Activated B cell treated with CpG ODN at 0.5 μM for 24 hours (primary cell): ENCODE results near the gene PPP1R3A. TPM values are rescaled to one million over a fixed set of nuclear protein-coding genes. Genes with fewer than 3 reads are reported as not detected.

Experiments
- ATAC-seq: fragments of 200-7000 bp; cut with Tn5 transposase; one replicate; pipeline ENCODE4 v1.10.0; 2021; ENCODE audit warnings: low read depth, mild to moderate bottlenecking, moderate library complexity
- CTCF ChIA-PET: fragments of 350-600 bp; sonication (Branson Sonifier 250); formaldehyde crosslinking; loops from one replicate; lab custom pipeline; 2021; ENCODE audit warnings: antibody characterized with exemption; lab: Charles Lee
- POLR2A ChIA-PET: fragments of 350-600 bp; sonication (Branson Sonifier 250); formaldehyde crosslinking; loops from one replicate; lab custom pipeline; 2021; ENCODE audit warnings: antibody characterized with exemption; lab: Charles Lee
- DNase-seq: peaks from one replicate; pipeline ENCODE4 v3.0.0; 2022
- H3K27ac Mint-ChIP-seq: one replicate; pipeline ENCODE4 v1.8.0; 2020; ENCODE audit warnings: mixed read lengths
- H3K27me3 Mint-ChIP-seq: one replicate; pipeline ENCODE4 v1.8.0; 2021; ENCODE audit warnings: mixed read lengths
- H3K36me3 Mint-ChIP-seq: one replicate; pipeline ENCODE4 v1.8.0; 2021; ENCODE audit warnings: low read depth, mixed read lengths
- H3K4me1 Mint-ChIP-seq: one replicate; pipeline ENCODE4 v1.8.0; 2021; ENCODE audit warnings: mixed read lengths
- H3K4me3 Mint-ChIP-seq: one replicate; pipeline ENCODE4 v1.8.0; 2020; ENCODE audit warnings: mild to moderate bottlenecking, mixed read lengths
- H3K9me3 Mint-ChIP-seq: one replicate; pipeline ENCODE4 v1.8.0; 2020; ENCODE audit warnings: mixed read lengths
- CTCF ChIP-seq: fragments of 200-600 bp; IDR thresholded peaks from one replicate; pipeline ENCODE4 v1.8.0; 2022; ENCODE audit warnings: antibody characterized with exemption, mild to moderate bottlenecking
- intact Hi-C: fragments of 100-400 bp; cut with micrococcal nuclease; formaldehyde crosslinking; loops from one replicate; pipeline ENCODE4 v1.15.1; 2024
- total RNA-seq: library from RNA; stranded (reverse); gene quantifications from 2 replicates; pipeline ENCODE4 v1.2.3, GENCODE V29; 2022

PPP1R3A gene
- total RNA-seq, 1 donor from 2014 or later: not detected

GRCh38 chr7:113875224-113875623, 43.6 kb downstream of the PPP1R3A start:
- no peaks in the 10 kb centered on the region for H3K4me1 Mint-ChIP-seq
- POLR2A ChIA-PET: no interaction called here
- H3K36me3 Mint-ChIP-seq: no peaks in the 10 kb centered on the region
- H3K4me3 Mint-ChIP-seq: no peak overlapping the region
- no peak for TF ChIP-seq CTCF
- CTCF ChIA-PET: no interaction called here
- no peak for DNase-seq
- intact Hi-C loops: no loop called here
- no peaks in the 10 kb centered on the region for H3K9me3 Mint-ChIP-seq
- no peak overlapping the region for H3K27ac Mint-ChIP-seq
- no peak for ATAC-seq
- H3K27me3 Mint-ChIP-seq: no peaks in the 10 kb centered on the region

- ChIA-PET POLR2A (no interaction called here), CTCF (no interaction called here)
- no peak for TF ChIP-seq CTCF
- no peak for DNase-seq
- Mint-ChIP-seq H3K4me3 (no peak overlapping the region), H3K36me3 (no peaks in the 10 kb centered on the region), H3K9me3 (no peaks in the 10 kb centered on the region), H3K4me1 (no peaks in the 10 kb centered on the region), H3K27me3 (no peaks in the 10 kb centered on the region), H3K27ac (no peak overlapping the region)
- no peak for ATAC-seq
- intact Hi-C loops: no loop called here
These were observed 45.2 kb downstream of the PPP1R3A start for GRCh38 chr7:113873554-113874151.

- ATAC-seq (no peak), DNase-seq (no peak)
- H3K4me3 Mint-ChIP-seq: no peak overlapping the region
- CTCF ChIA-PET: no interaction called here
- TF ChIP-seq CTCF: no peak
- no peaks in the 10 kb centered on the region for H3K27me3 Mint-ChIP-seq
- no peak overlapping the region for H3K27ac Mint-ChIP-seq
- H3K4me1 Mint-ChIP-seq: no peaks in the 10 kb centered on the region
- H3K9me3 Mint-ChIP-seq: no peaks in the 10 kb centered on the region
- no peaks in the 10 kb centered on the region for H3K36me3 Mint-ChIP-seq
- intact Hi-C loops: no loop called here
- POLR2A ChIA-PET: no interaction called here
These were observed 45.8 kb downstream of the PPP1R3A start for GRCh38 chr7:113872981-113873380.

GRCh38 chr7:113867325-113867724, 51.5 kb downstream of the PPP1R3A start:
- no peaks in the 10 kb centered on the region for H3K27me3 Mint-ChIP-seq
- ChIA-PET POLR2A (no interaction called here), CTCF (no interaction called here)
- intact Hi-C loops: no loop called here
- no peak overlapping the region for H3K4me3 Mint-ChIP-seq
- no peaks in the 10 kb centered on the region for H3K9me3 Mint-ChIP-seq
- no peaks in the 10 kb centered on the region for H3K36me3 Mint-ChIP-seq
- DNase-seq: no peak
- H3K4me1 Mint-ChIP-seq: no peaks in the 10 kb centered on the region
- TF ChIP-seq CTCF: no peak
- no peak for ATAC-seq
- H3K27ac Mint-ChIP-seq: no peak overlapping the region

GRCh38 chr7:113856010-113856409, 62.8 kb downstream of the PPP1R3A start:
- POLR2A ChIA-PET: no interaction called here
- intact Hi-C loops: no loop called here
- no peaks in the 10 kb centered on the region for H3K4me1 Mint-ChIP-seq
- H3K36me3 Mint-ChIP-seq: no peaks in the 10 kb centered on the region
- no peaks in the 10 kb centered on the region for H3K27me3 Mint-ChIP-seq
- no peak overlapping the region for H3K4me3 Mint-ChIP-seq
- ATAC-seq (no peak), DNase-seq (no peak)
- CTCF ChIA-PET: no interaction called here
- peaks cover 5% of the 10 kb centered on the region for H3K9me3 Mint-ChIP-seq
- TF ChIP-seq CTCF: no peak
- no peak overlapping the region for H3K27ac Mint-ChIP-seq
